HG03103 (cell line): ENCODE data around the gene RNF121.
"Not testable (repeated sequence)": the region's sequence is repeated elsewhere in the genome, so short reads cannot be mapped to it uniquely, and the experiment has no call there.

ENCODE experiments used
- ATAC-seq: cut with Tn5 transposase; IDR thresholded peaks from one replicate; pipeline ENCODE4 v1.9.1; 2021; ENCODE audit warnings: low read depth; ENCODE audit not compliant: unreplicated experiment

RNF121 gene

DNA sequence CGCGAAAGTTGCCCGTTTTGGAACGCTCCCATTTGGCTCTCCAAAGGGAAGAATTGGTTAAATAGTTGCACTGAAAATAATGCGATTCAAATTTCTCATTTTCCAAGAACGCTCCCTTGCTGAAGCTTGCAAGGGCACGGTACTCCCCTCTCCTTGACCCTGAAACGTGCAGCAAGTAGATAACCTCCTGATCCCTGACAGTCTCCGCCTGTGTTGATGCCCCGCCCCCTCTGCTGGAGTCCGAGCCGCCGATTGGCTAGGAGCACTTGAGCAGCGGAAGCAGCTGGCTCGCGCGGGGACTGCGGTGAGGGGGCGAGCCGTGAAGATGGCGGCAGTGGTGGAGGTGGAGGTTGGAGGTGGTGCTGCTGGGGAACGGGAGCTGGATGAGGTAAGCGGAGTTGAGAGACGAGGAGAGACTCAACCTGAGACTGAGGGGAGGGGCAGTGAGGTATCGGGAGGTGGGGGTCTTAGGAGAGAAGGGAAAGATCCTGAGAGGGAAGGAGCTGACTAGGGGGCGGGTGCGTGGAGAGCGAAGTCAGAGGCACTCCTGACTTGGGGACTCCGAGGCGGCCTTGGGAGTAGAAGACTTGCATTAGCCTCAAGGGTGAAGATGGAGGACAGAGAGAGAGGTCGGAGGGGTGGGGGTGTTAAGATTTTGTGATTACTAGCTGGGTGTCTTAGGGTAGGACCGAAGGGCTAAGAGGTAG lies at the start of gene RNF121:
Gene RNF121, plus strand, starts transcription at position 310 of the 707 bp plus-strand sequence. Its CDS starts 16 bp downstream, at position 326.
- peak; percentile 77 for ATAC-seq

DNA sequence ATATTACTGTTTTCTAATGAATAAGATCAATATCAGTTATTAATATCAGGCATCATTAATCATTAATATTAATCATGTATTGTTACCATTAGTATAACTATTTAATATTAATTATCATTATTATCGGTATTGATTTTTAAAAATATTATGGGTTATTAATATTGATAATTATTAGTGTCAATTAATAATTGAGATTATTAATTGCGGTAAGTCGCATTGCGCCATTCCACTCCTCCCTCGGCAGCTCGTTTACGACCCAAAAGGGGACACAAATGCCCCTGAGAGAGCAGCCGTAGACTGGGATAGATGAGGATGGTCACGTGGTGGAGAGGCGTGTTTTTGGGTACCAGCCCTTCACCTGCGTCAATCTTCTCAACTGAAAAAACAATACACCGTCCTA lies 43.0 kb upstream of the RNF121 start:
- ATAC-seq = not testable (repeated sequence)

DNA sequence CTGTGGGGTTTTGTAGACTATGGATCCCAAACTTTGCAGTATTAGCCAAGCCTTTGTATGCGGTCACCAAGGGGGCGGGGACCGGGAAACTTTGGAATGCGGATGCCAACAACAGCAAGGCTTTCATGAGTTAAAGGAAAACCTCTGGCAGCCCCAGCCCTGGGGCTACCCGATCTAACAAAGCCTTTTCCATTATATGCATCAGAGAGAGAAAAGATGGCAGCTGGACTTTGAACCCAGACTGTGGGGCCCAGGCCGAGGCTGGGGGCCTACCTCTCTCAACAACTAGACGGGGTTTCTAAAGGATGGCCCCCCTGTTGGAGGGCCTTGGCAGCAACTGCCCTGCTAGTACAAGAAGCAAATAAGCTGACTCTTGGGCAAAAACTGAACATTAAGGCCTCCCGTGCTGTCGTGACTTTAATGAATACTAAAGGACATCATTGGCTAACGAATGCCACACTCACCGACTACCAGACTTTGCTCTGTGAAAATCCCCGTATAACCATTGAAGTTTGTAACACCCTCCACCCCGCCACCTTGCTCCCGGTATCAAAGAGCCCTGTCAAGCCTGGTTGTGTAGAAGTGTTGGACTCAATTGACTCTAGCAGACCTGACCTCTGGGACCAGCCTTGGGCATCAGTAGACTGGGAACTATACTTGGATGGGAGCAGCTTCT lies 40.4 kb upstream of the RNF121 start:
- ATAC-seq = not testable (repeated sequence)

DNA sequence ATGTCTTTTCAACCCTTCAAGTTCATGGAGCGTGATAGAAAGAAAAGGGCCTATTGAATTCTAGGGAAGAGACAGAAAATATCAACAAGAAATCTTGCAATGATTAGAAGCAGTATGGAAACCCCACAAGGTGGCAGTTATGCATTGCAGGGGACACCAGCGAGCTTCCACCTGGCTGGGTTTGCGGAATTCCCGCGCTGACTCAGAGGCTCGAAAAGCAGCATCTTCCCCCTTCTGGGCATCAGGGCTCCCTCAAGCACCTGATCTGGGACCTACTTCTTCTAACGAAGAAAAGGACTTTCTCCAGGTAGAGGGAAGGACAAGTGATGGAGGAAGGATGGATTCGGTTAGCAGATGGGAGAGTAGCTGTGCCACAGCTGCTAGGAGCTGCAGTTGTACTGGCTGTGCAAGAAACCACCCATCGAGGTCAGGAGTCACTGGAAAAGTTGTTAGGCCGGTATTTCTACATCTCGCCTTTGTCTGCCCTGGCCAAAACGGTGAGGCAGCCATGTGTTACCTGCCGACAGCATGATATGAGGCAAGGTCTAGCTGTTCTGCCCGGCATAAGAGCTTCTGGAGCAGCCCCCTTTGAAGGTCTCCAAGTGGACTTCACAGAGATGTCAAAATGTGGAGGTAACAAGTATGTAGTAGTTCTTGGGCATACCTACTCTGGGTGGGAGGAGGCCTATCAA lies 39.5 kb upstream of the RNF121 start:
- ATAC-seq = not testable (repeated sequence)

DNA sequence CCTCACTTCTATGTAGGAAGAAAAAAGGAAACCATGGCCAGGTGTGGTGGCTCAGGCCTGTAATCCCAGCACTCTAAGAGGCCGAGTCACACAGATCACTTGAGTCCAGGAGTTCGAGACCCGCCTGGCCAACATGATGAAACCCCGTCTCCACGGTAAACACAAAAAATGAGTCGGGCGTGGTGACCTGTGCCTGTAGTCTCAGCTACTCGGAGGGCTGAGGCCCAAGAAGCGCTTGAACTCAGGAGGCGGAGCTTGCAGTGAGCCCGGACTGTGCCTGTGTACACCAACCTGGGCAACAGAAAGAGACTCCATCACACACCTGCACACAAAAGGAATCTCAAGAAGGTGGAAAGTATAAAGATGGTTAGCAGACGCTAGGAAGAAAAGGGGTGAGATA lies 32.9 kb upstream of the RNF121 start:
- no peak for ATAC-seq

DNA sequence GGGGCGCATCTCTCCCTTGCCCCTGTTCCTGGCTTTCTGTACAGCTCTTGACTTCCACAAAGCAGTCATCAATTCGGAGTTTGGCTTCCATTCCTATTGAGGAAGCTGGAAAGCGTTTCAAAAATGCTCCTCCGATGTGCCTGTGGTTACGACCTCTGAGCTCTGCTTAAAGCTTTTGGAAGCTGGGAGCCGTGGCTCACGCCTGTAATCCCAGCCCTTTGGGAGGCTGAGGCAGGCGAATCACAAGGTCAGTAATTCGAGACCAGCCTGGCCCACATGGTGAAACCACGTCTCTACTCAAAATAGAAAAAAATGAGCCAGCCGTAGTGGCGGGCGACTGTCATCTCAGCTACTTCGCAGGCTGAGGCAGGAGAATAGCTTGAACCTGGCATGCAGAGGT lies 27.7 kb upstream of the RNF121 start:
- ATAC-seq = not testable (repeated sequence)

DNA sequence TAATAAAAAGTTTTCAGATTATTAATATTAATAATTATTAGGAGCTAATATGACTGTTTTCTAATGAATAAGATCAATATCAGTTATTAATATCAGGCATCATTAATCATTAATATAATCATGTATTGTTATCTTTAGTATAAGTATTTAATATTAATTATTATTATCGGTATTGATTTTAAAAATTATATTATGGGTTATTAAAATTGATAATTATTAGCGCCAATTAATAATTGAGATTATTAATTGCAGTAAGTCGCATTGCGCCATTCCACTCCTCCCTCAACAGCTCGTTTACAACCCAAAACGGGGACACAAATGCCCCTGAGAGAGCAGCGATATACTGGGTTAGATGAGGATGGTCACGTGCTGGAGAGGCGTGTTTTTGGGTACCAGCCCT lies 20.6 kb upstream of the RNF121 start:
- ATAC-seq = no peak

DNA sequence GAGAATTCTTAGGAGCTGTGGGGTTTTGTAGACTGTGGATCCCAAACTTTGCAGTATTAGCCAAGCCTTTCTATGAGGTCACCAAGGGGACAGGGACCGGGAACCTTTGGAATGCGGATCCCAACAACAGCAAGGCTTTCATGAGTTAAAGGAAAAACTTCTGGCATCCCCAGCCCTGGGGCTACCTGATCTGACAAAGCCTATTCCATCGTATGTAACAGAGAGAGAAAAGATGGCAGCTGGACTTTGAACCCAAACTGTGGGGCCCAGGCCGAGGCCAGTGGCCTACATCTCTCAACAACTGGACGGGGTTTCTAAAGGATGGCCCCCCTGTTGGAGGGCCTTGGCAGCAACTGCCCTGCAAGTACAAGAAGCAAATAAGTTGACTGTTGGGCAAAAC lies 18.1 kb upstream of the RNF121 start:
- ATAC-seq = not testable (repeated sequence)

DNA sequence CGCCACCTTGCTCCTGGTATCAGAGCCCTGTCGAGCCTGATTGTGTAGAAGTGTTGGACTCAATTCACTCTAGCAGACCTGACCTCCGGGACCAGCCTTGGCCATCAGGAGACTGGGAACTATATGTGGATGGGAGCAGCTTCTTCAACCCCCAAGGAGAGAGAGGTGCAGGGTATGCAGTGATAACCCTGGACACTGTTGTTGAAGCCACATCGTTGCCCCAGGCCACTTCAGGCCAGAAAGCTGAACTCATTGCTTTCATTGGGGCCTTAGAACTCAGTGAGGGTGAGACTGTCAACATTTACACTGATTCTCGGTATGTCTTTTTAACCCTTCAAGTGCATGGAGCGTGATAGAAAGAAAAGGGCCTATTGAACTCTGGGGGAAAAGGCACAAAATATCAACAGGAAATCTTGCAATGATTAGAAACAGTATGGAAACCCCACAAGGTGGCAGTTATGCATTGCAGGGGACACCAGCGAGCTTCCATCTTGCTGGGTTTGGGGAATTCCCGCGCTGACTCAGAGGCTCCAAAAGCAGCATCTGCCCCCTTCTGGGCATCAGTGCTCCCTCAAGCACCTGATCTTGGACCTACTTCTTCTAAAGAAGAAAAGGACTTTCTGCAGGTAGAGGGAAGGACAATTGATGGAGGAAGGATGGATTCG lies 17.4 kb upstream of the RNF121 start:
- ATAC-seq = not testable (repeated sequence)

DNA sequence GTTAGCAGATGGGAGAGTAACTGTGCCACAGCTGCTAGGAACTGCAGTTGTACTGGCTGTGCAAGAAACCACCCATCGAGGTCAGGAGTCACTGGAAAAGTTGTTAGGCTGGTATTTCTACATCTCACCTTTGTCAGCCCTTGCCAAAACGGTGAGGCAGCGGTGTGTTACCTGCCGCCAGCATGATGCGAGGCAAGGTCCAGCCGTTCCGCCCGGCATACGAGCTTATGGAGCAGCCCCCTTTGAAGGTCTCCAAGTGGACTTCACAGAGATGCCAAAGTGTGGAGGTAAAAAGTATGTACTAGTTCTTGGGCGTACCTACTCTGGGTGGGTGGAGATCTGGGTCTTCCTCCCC lies 16.9 kb upstream of the RNF121 start:
- ATAC-seq = not testable (repeated sequence)

DNA sequence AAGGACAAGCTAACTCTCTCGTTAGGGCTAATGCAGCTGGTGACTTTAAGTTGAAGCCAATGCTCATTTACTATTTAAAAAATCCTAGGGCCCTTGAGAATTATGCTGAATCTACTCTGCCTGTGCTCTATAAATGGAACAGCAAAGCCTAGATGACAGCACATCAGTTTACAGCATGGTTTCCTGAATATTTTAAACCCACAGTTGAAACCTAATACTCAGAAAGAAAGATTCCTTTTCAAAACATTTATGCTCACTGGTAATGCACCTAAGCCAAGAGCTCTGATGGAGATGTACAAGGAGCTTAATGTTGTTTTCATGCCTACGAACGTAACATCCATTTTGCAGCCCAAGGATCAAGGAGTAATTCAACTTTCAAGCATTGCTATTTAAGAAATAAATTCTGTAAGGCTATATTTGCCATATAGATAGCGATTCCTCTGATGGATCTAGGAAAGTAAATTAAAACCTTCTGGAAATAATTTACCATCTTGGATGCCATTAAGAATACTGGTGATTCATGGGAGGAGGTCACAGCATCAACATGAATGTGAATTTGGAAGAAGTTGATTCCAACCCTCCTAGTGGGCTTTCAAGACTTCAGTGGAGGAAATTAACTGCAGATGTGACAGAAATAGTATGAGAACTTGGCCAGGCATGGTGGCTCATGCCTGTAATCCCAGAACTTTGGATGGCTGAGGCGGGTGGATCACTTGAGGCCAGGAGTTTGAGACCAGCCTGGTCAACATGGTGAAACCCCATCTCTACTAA lies 14.9 kb upstream of the RNF121 start:
- ATAC-seq = no peak

DNA sequence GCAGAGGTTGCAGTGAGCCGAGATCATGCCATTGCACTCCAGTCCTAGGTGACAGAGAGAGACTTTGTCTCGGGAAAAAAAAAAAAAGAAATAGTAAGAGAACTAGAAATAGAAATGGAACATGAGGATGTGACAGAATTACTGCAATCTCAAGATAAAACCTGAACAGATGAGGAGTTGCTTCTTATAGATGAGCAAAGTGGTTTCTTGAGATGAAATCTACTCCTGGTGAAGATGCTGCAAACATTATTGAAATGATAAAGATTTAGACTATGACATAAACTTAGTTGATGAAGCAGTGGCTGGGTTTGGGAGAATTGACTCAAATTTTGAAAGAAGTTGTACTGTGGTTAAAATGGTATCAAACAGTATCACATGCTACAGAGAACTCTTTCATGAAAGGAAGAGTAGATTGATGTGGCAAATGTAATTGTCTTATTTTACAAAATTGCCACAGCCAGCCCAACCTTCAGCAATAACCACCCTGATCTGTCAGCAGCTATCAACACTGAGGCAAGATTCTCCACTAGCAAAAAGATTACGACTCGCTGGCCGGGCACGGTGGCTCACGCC lies 14.1 kb upstream of the RNF121 start:
- no peak for ATAC-seq

DNA sequence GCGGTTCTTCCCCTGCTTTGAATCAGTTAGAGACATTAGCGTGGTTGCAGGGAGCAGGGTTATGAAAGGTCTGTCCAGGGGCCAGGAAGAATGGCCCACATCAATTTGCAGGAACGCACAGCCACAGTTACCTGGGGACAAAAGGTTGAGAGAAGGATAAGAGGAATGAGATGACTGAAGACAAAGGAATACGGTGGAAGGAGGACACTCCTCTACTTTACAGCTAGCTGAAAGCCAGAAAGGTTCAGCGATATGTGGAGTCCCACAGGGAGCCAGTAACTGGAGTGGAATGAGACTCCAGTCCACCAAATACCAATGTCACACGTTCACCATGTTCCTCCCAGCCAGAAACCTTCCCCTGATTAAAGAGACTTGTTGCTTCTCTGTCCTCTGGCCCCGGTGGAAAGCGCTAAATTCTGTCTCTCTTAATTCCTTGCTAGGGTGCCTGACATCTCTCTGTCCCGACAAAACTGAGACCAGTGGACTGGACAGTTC lies 11.2 kb upstream of the RNF121 start:
- ATAC-seq = no peak

DNA sequence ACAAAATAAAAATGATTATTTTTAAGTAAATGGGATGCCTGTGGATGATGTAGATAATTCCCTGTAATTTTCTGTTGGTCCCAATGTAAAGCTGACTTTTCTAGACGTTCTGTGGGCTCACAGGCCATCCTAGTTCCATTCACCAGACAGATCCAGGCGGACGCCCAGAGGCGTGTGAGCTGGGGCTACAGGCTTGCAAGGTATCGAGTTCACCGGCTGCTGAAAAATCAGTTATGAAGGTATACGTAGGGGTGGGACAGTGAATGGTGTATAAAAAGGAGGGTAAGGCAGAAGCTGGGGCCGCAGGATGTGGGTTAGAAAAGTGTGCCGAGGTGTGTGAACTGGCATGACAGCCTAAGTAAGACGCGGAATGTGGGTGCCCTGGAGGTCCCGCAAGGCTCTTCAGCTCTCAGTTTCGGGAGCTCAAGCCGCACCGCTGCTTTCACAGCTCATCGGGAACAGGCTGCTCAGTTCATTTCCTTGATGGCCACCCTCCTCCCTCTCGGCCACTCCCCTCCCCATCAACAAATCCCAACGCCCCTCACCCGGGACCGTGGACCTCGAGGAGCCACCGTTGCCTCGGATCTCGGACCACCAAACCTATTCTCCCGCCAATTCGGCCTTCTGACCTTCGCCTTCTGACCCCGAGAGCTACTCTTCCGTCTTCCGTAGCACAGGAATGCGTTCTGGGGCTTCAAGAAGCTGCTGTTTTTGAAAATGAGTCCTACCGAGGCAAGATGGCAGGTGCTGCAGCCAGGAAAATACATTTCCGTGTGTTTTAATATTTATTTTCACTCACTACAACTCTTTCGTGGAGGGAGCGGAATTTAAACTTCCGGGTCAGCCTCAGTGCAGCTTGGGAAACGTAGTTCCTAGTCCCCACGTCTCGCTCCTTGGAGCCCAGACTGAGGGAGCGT lies 768 bp upstream of the RNF121 start, which contains the start of gene XNDC1N:
Gene XNDC1N, minus strand, starts transcription at position 775 of the 917 bp plus-strand sequence. CDS start 5,241 bp downstream, outside the sequence.
- peak; percentile 51 for ATAC-seq

DNA sequence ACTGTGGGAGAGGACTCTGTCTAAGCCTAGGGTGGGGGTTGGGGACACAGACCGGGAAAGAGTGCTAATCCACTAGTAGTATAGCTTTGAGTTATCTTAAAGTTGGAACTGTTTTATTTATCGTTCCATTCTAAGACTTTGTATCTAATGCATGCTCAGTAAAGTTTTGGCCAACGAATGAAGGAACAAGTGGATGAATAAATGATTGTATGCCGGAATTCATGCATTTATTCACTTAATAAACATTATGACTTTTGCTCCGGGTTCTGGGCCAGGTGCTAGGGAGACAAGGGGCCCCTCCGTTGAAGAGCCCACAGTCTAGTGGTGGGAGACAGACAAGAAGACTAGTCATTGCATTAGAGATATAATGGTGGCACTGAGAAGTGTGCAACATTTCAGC lies 645 bp downstream of the RNF121 start:
- no peak for ATAC-seq

DNA sequence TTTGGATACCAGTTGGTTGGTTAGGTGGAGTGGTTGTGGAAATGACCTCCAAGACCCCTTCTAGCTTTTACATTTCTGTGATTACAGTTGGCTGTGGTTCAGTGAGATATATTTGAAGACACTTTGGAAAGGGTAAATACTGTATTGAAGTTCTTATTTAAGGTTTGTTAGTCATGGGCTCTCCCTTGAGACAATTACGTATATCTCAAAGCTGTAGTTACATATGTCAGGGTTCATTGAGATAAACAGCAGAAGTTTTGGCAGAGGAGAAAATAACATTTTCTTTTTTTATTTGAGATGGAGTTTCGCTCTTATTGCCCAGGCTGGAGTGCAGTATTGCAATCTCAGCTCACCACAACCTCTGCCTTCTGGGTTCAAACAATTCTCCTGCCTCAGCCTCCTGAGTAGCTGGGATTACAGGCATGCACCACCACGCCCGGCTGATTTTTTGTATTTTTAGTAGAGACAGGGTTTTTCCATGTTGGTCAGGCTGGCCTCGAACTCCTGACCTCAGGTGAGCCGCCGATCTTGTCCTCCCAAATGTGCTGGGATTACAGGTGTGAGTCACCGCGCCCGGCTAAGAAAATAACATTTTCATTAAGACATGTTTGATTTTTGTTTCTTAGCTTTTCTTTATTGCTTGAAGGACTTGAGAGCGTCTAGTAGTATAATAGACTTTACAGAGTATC lies 1.9 kb downstream of the RNF121 start:
- ATAC-seq = no peak

DNA sequence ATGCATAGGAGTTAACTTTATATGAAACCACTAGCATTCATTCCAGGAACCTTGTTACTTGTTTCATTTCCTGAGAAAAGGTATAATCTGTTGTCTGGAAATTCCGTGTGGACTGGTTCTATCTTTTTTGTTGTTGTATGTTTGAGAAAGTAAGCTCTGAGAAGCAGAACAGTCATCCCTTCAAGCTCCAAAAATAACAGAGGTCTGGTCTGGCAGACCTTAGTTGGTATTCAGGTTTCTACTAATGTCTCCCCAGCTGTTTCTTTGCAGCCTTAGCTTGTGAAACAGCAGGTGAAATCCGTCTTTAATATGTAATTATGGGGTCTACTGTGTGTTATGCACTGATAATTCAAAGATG lies 2.4 kb downstream of the RNF121 start:
- no peak for ATAC-seq
